NCI-H2196 treated with DMSO at 0.1 percent for 48 hours (cell line): ENCODE results near the gene PRKCA.
"Not testable (repeated sequence)": the region's sequence is repeated elsewhere in the genome, so short reads cannot be mapped to it uniquely, and the experiment has no call there.

ENCODE experiments used
- DNase-seq: peaks from one replicate; lab custom pipeline; 2025; ENCODE audit not compliant: unreplicated experiment; lab: John Stamatoyannopoulos, UW

Gene PRKCA

GRCh38 chr17:66432996-66433551, 130.7 kb downstream of the PRKCA start:
- no peak for DNase-seq

- no peak for DNase-seq
Observed at GRCh38 chr17:66435182-66435581, 132.8 kb downstream of the PRKCA start.

- no peak for DNase-seq
Observed at GRCh38 chr17:66436631-66437030, 134.2 kb downstream of the PRKCA start.

GRCh38 chr17:66437476-66438026, 135.1 kb downstream of the PRKCA start:
- DNase-seq, result no peak

- DNase-seq, result no peak
Observed at GRCh38 chr17:66438101-66438500, 135.7 kb downstream of the PRKCA start.

GRCh38 chr17:66441101-66441661, 138.8 kb downstream of the PRKCA start:
- no peak for DNase-seq

GRCh38 chr17:66443166-66443565, 140.8 kb downstream of the PRKCA start:
- DNase-seq, result no peak

- DNase-seq, result no peak
Observed at GRCh38 chr17:66443606-66444005, 141.2 kb downstream of the PRKCA start.

- DNase-seq, result no peak
Observed at GRCh38 chr17:66444031-66444430, 141.6 kb downstream of the PRKCA start.

- DNase-seq, result no peak
Observed at GRCh38 chr17:66445229-66445628, 142.8 kb downstream of the PRKCA start.

GRCh38 chr17:66446419-66446818, 144.0 kb downstream of the PRKCA start:
- DNase-seq, result no peak

- DNase-seq, result no peak
Observed at GRCh38 chr17:66447159-66447558, 144.7 kb downstream of the PRKCA start.

- DNase-seq, result no peak
Observed at GRCh38 chr17:66448026-66448639, 145.7 kb downstream of the PRKCA start.

GRCh38 chr17:66449418-66449977, 147.1 kb downstream of the PRKCA start:
- no peak for DNase-seq

GRCh38 chr17:66450008-66450851, 147.8 kb downstream of the PRKCA start:
- no peak for DNase-seq

- no peak for DNase-seq
Observed at GRCh38 chr17:66450852-66451158, 148.4 kb downstream of the PRKCA start.

- DNase-seq, result no peak
Observed at GRCh38 chr17:66451188-66452149, 149.1 kb downstream of the PRKCA start.

- no peak for DNase-seq
Observed at GRCh38 chr17:66455060-66455459, 152.6 kb downstream of the PRKCA start.

GRCh38 chr17:66457499-66457898, 155.1 kb downstream of the PRKCA start:
- DNase-seq, result not testable (repeated sequence)

GRCh38 chr17:66458782-66459181, 156.4 kb downstream of the PRKCA start:
- DNase-seq, result no peak
